Lower leg skin (tissue), 3 donors: ENCODE measurements around the gene FARSB.

Source experiments
- POLR2A ChIP-seq, 2 donors: fragments of 450-650 bp; IDR thresholded peaks; one replicate each; pipeline ENCODE4 v1.6.1; 2016 to 2017; ENCODE audit warnings: antibody characterized with exemption in 2 of 2, mild to moderate bottlenecking in 1 of 2, moderate library complexity in 1 of 2
- TF ChIP-seq, protein P1 (sequence below), 3 donors: fragments of 450-650 bp; IDR thresholded peaks; one replicate each; pipeline ENCODE4 v1.5.1; 2016; ENCODE audit warnings: antibody characterized with exemption in 3 of 3, mild to moderate bottlenecking in 3 of 3, moderate library complexity in 2 of 3

DNA sequence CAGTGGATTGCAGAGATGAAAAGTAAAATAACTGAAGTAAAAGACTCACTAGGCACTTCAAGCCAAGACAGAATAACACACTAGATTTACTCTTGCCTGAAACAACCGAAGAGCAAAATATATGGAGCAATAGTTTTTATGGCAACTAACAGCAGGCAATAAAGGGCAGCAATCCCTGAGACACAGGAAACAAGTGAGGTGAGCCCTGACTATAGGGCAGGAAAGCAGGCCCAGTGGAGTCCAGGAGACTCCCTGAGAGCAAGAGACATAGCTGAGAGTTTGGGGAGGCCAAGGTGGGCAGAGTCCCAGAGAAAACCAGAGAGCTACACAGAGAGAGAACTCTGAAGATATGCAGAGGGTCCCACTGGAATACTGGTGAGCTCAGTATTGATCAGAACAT lies 18.8 kb downstream of the FARSB start:
- TF ChIP-seq, protein P1, sequence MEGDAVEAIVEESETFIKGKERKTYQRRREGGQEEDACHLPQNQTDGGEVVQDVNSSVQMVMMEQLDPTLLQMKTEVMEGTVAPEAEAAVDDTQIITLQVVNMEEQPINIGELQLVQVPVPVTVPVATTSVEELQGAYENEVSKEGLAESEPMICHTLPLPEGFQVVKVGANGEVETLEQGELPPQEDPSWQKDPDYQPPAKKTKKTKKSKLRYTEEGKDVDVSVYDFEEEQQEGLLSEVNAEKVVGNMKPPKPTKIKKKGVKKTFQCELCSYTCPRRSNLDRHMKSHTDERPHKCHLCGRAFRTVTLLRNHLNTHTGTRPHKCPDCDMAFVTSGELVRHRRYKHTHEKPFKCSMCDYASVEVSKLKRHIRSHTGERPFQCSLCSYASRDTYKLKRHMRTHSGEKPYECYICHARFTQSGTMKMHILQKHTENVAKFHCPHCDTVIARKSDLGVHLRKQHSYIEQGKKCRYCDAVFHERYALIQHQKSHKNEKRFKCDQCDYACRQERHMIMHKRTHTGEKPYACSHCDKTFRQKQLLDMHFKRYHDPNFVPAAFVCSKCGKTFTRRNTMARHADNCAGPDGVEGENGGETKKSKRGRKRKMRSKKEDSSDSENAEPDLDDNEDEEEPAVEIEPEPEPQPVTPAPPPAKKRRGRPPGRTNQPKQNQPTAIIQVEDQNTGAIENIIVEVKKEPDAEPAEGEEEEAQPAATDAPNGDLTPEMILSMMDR (IDR thresholded peaks at IDR 0.05): no peak
- TF ChIP-seq POLR2A (IDR thresholded peaks at IDR 0.05): no peak
